Sigmoid colon (tissue), 4 donors: ENCODE measurements around the gene GPATCH2.

Experiments
- CTCF ChIP-seq, 4 experiments: fragments of 450-650 bp in 3 of 4; fragments of 200-600 bp in 1 of 4; IDR thresholded peaks; one replicate each; pipeline ENCODE4 v1.5.1; 2016 to 2019; ENCODE audit warnings: antibody characterized with exemption in 4 of 4, mild to moderate bottlenecking in 3 of 4, moderate library complexity in 2 of 4
- EP300 ChIP-seq, 4 donors: sonication (generic); formaldehyde crosslinking; IDR thresholded peaks; one replicate each; pipeline ENCODE4 v1.6.1; 2017; ENCODE audit warnings: antibody characterized with exemption in 4 of 4
- POLR2A ChIP-seq, 2 donors: fragments of 450-650 bp; IDR thresholded peaks; one replicate each; pipeline ENCODE4 v1.6.1; 2016; ENCODE audit warnings: antibody characterized with exemption in 2 of 2, mild to moderate bottlenecking in 2 of 2, moderate library complexity in 2 of 2
- POLR2AphosphoS5 ChIP-seq, 4 donors: sonication (generic); formaldehyde crosslinking; IDR thresholded peaks; one replicate each; pipeline ENCODE4 v1.6.1; 2017; ENCODE audit warnings: antibody characterized with exemption in 4 of 4

- no peak for TF ChIP-seq CTCF (IDR thresholded peaks at IDR 0.05)
- no peak for TF ChIP-seq EP300 (IDR thresholded peaks at IDR 0.05)
- TF ChIP-seq POLR2A (IDR thresholded peaks at IDR 0.05), result no peak
- no peak for TF ChIP-seq POLR2AphosphoS5 (IDR thresholded peaks at IDR 0.05)
These were observed 102.6 kb downstream of the GPATCH2 start for GRCh38 chr1:217528271-217528670.
